ENCODE data around the gene CRYBA4. TPM values are rescaled to one million over a fixed set of nuclear protein-coding genes. Genes with fewer than 3 reads are reported as not detected.

CRYBA4 gene
- total and polyA plus RNA-seq, 2 of the 13 experiments (the other 11 are each of a cell fraction or from before 2014, with no cell fraction given): not detected

DNA sequence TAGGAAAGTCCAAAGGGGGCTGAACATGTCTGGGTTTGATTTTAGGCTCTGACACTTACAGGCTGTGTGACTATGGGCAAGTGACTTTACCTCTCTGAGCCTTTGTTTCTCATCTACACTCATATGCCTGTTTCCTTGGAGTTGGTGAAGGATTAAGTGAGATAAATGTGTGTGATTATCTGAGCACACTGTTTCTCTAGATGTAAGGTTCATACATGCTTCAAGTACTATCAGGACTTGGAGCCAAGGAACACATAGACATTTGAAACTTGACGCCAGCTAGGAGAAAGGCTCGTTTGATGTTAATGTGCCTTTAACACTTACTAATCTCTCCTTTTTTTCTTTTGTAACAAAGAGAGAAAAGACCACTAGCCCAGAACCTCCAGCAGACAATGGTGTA is 13.6 kb upstream of the CRYBA4 start:
- H2AFZ ChIP-seq (ENCODE audit: low read length): no peak overlapping the region
- ATAC-seq (no peak), FAIRE-seq (no peak), DNase-seq (ENCODE audit: low spot score) (no peak)
- ChIA-PET POLR2A (no interaction called here), CTCF (ENCODE audit: low intra/inter-chr PET ratio, low total read pairs) (no interaction called here)
- no peaks in the 10 kb centered on the region for H3K79me2 ChIP-seq (ENCODE audit: insufficient read depth, low read length)
- in situ Hi-C loops (cut with HindIII; ENCODE audit: extremely low pct_ligation_motif_present, low pct_unique_long_range_greater_than_20kb) (no loop called here), intact Hi-C loops (cut with micrococcal nuclease; ENCODE audit: unreplicated experiment) (no loop called here)
- H4K20me1 ChIP-seq (ENCODE audit: insufficient read depth, low read length): no peaks in the 10 kb centered on the region
- no peak overlapping the region for H3K4me2 ChIP-seq (ENCODE audit: low read depth, low read length)
- H3K9me3 ChIP-seq (ENCODE audit: low read length): no peaks in the 10 kb centered on the region
- no peak overlapping the region for H3K9ac ChIP-seq (ENCODE audit: insufficient read depth, low read depth, low read length)
- H3K4me1 ChIP-seq (ENCODE audit: insufficient read depth, low read length): no peaks in the 10 kb centered on the region
- TF ChIP-seq ZFP36 (IDR thresholded peaks at IDR 0.05; ENCODE audit: borderline replicate concordance, low read depth, low read length, partially characterized antibody) (no peak), MTA1 (CRISPR knock-in tag; IDR thresholded peaks at IDR 0.05; ENCODE audit: borderline replicate concordance) (no peak), ZNF839 (CRISPR knock-in tag; IDR thresholded peaks at IDR 0.05; ENCODE audit: borderline replicate concordance) (no peak), ZNF768 (CRISPR knock-in tag; IDR thresholded peaks at IDR 0.05) (peak; percentile 49; the same call in 1 of the 2 replicates)
- H3K27me3 ChIP-seq (ENCODE audit: control insufficient read depth in 1 of 2, insufficient read depth in 2 of 2, low read length in 2 of 2): peaks cover 0 to 5% of the 10 kb centered on the region in 2 experiments; a peak in 1 of 5 replicates
- H3K27ac ChIP-seq (ENCODE audit: extremely low read length, insufficient read depth, low read length): no peak overlapping the region
- H3K4me3 ChIP-seq (replicated peaks in 1 of 3; ENCODE audit: insufficient read depth in 1 of 3, low read depth in 2 of 3, low read length in 3 of 3): no peak overlapping the region
- no TSS peak for BruUV-seq (replicated peaks)
- H3K36me3 ChIP-seq (replicated peaks in 1 of 2; ENCODE audit: control insufficient read depth in 1 of 2, insufficient read depth in 2 of 2, low read length in 2 of 2): no peaks in the 10 kb centered on the region
- 31% methylated on average over 2 of the region's 2 CpGs for WGBS (ENCODE audit: low lambda C conversion rate)

DNA sequence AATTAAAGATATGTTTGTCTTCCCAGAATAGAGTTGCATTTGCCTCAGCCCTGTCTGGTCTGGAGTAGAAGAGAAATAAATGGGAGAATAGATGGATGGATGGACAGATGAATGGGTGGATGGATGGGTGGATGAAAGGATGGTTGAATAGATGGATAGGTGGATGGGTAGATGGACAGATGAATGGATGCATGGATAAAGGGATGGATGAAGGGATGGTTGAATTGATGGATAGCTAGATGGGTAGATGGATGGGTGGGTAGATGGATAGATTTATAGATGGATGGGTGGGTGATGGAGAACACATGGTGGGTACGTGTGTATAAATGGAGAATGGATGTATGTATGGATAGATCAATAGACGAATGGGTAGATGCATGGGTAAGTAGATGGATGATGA is 12.5 kb upstream of the CRYBA4 start:
- H3K4me1 ChIP-seq (ENCODE audit: insufficient read depth, low read length): no peaks in the 10 kb centered on the region
- ChIA-PET CTCF (ENCODE audit: low intra/inter-chr PET ratio, low total read pairs) (no interaction called here), POLR2A (interaction anchor here (0.6 kb wide), 1 partner anchor 236 kb away, joined by 3 read pairs; no protein-coding TSS in a partner anchor)

More for the DNA sequence above, 12.5 kb upstream of the CRYBA4 start:
- 2% methylated on average over 2 of the region's 2 CpGs for WGBS (ENCODE audit: low lambda C conversion rate)
- DNase-seq (ENCODE audit: low spot score) (no peak), FAIRE-seq (no peak), ATAC-seq (no peak)
- Histone ChIP-seq H3K4me2 (ENCODE audit: low read depth, low read length) (no peak overlapping the region), H3K9me3 (ENCODE audit: low read length) (no peaks in the 10 kb centered on the region), H2AFZ (ENCODE audit: low read length) (no peak overlapping the region), H3K27me3 (ENCODE audit: control insufficient read depth in 1 of 2, insufficient read depth in 2 of 2, low read length in 2 of 2) (peaks cover 0 to 6% of the 10 kb centered on the region in 2 experiments; a peak in 1 of 5 replicates), H3K79me2 (ENCODE audit: insufficient read depth, low read length) (no peaks in the 10 kb centered on the region), H3K27ac (ENCODE audit: extremely low read length, insufficient read depth, low read length) (no peak overlapping the region), H3K9ac (ENCODE audit: insufficient read depth, low read depth, low read length) (no peak overlapping the region), H3K4me3 (replicated peaks in 1 of 3; ENCODE audit: insufficient read depth in 1 of 3, low read depth in 2 of 3, low read length in 3 of 3) (no peak overlapping the region), H3K36me3 (replicated peaks in 1 of 2; ENCODE audit: control insufficient read depth in 1 of 2, insufficient read depth in 2 of 2, low read length in 2 of 2) (no peaks in the 10 kb centered on the region), H4K20me1 (ENCODE audit: insufficient read depth, low read length) (no peaks in the 10 kb centered on the region)
- BruUV-seq (replicated peaks): no TSS peak
- in situ Hi-C loops (cut with HindIII; ENCODE audit: extremely low pct_ligation_motif_present, low pct_unique_long_range_greater_than_20kb) (no loop called here), intact Hi-C loops (cut with micrococcal nuclease; ENCODE audit: unreplicated experiment) (no loop called here)
- TF ChIP-seq RARA (CRISPR knock-in tag; IDR thresholded peaks at IDR 0.05) (no peak), MED8 (CRISPR knock-in tag; IDR thresholded peaks at IDR 0.05; ENCODE audit: insufficient replicate concordance) (no peak), SMARCE1 (IDR thresholded peaks at IDR 0.05; ENCODE audit: borderline replicate concordance) (no peak), BRCA1 (CRISPR knock-in tag; IDR thresholded peaks at IDR 0.05) (no peak), PHF8 (CRISPR knock-in tag; IDR thresholded peaks at IDR 0.05) (no peak), ZNF556 (CRISPR knock-in tag; IDR thresholded peaks at IDR 0.05; ENCODE audit: borderline replicate concordance) (no peak), ZNF749 (CRISPR knock-in tag; IDR thresholded peaks at IDR 0.05; ENCODE audit: borderline replicate concordance) (no peak), RBFOX2 (IDR thresholded peaks at IDR 0.05; ENCODE audit: low read depth, low read length) (no peak), ZNF761 (CRISPR knock-in tag; conservative IDR thresholded peaks at IDR 0.05) (no peak), ZNF430 (CRISPR knock-in tag; IDR thresholded peaks at IDR 0.05) (no peak)
- TF ChIP-seq, protein P1, sequence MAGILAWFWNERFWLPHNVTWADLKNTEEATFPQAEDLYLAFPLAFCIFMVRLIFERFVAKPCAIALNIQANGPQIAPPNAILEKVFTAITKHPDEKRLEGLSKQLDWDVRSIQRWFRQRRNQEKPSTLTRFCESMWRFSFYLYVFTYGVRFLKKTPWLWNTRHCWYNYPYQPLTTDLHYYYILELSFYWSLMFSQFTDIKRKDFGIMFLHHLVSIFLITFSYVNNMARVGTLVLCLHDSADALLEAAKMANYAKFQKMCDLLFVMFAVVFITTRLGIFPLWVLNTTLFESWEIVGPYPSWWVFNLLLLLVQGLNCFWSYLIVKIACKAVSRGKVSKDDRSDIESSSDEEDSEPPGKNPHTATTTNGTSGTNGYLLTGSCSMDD (CRISPR knock-in tag; IDR thresholded peaks at IDR 0.05): no peak
- TF ChIP-seq, protein P2, sequence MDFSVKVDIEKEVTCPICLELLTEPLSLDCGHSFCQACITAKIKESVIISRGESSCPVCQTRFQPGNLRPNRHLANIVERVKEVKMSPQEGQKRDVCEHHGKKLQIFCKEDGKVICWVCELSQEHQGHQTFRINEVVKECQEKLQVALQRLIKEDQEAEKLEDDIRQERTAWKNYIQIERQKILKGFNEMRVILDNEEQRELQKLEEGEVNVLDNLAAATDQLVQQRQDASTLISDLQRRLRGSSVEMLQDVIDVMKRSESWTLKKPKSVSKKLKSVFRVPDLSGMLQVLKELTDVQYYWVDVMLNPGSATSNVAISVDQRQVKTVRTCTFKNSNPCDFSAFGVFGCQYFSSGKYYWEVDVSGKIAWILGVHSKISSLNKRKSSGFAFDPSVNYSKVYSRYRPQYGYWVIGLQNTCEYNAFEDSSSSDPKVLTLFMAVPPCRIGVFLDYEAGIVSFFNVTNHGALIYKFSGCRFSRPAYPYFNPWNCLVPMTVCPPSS (IDR thresholded peaks at IDR 0.05): no peak
